Colonic mucosa (tissue), 4 donors: ENCODE results near the gene TEKTIP1. TPM values are rescaled to one million over a fixed set of nuclear protein-coding genes. Genes with fewer than 3 reads are reported as not detected.

Source experiments
- DNase-seq: peaks from one replicate; pipeline ENCODE4 v3.0.0-alpha.2; 2020
- H3K27ac ChIP-seq: fragments of 200-600 bp; one replicate; pipeline ENCODE4 v1.8.0; 2021
- H3K27me3 ChIP-seq: fragments of 200-600 bp; one replicate; pipeline ENCODE4 v1.8.0; 2021
- H3K36me3 ChIP-seq: fragments of 200-600 bp; one replicate; pipeline ENCODE4 v1.8.0; 2021
- H3K4me1 ChIP-seq: fragments of 200-600 bp; one replicate; pipeline ENCODE4 v1.8.0; 2021; ENCODE audit warnings: mild to moderate bottlenecking
- H3K4me3 ChIP-seq: fragments of 200-600 bp; one replicate; pipeline ENCODE4 v1.8.0; 2021
- H3K9ac ChIP-seq, 2 donors: one replicate each; pipeline ENCODE4 v1.7.0; 2013; ENCODE audit warnings: control low read depth in 2 of 2, low read depth in 2 of 2, low read length in 2 of 2
- H3K9me3 ChIP-seq: fragments of 200-600 bp; one replicate; pipeline ENCODE4 v1.8.0; 2021
- CTCF ChIP-seq: fragments of 200-600 bp; IDR thresholded peaks from one replicate; pipeline ENCODE4 v1.8.0; 2022; ENCODE audit warnings: antibody characterized with exemption, mild to moderate bottlenecking
- intact Hi-C: fragments of 100-400 bp; cut with DNase I; formaldehyde crosslinking; loops from one replicate; pipeline ENCODE4 v1.14.1; 2022
- total RNA-seq, 2 donors: library from RNA; stranded (reverse); fragmentation: NEBNext Ultra II Directional in 1 of 2; extraction: Animal tissue kit (Norgen Biotek cat#: 25700) in 1 of 2; gene quantifications; one replicate each; pipeline ENCODE4 v1.2.1, GENCODE V29; 2021
- donor health status: healthy.
- donor health status: DM: no; HTN: no; CAD: no.
- donor health status: DM: no; HTN: no; CAD: no.

Gene TEKTIP1
- total RNA-seq, 2 donors from 2014 or later, result 1.5 to 4.7 TPM

- H3K36me3 ChIP-seq, result no peaks in the 10 kb centered on the region
- TF ChIP-seq CTCF, result no peak
- no peaks in the 10 kb centered on the region for H3K9me3 ChIP-seq
- H3K27me3 ChIP-seq, result no peaks in the 10 kb centered on the region
- intact Hi-C loops, result no loop called here
- DNase-seq, result no peak
- H3K27ac ChIP-seq, result no peak overlapping the region
- H3K4me3 ChIP-seq, result no peak overlapping the region
- H3K9ac ChIP-seq, result no peak overlapping the region
- H3K4me1 ChIP-seq, result no peaks in the 10 kb centered on the region
These were observed 12.8 kb downstream of the TEKTIP1 start for GRCh38 chr19:3551792-3552095.

GRCh38 chr19:3554254-3555083, 15.5 kb downstream of the TEKTIP1 start:
- H3K4me1 ChIP-seq, result no peaks in the 10 kb centered on the region
- no peak for TF ChIP-seq CTCF
- no peak overlapping the region for H3K4me3 ChIP-seq
- DNase-seq, result no peak
- H3K9me3 ChIP-seq, result no peaks in the 10 kb centered on the region
- H3K36me3 ChIP-seq, result no peaks in the 10 kb centered on the region
- peak overlapping the region; percentile 20 for H3K27ac ChIP-seq
- no peak overlapping the region for H3K9ac ChIP-seq
- intact Hi-C loops, result no loop called here
- H3K27me3 ChIP-seq, result no peaks in the 10 kb centered on the region

GRCh38 chr19:3555653-3556422, 16.9 kb downstream of the TEKTIP1 start:
- Histone ChIP-seq H3K9me3 (no peaks in the 10 kb centered on the region), H3K4me1 (no peaks in the 10 kb centered on the region), H3K27ac (no peak overlapping the region), H3K4me3 (peak overlapping the region; percentile 93), H3K9ac (peak overlapping the region; percentile 77 to 90), H3K36me3 (no peaks in the 10 kb centered on the region), H3K27me3 (no peaks in the 10 kb centered on the region)
- no peak for DNase-seq
- TF ChIP-seq CTCF, result no peak
- intact Hi-C loops, result no loop called here

GRCh38 chr19:3556423-3556977, 17.5 kb downstream of the TEKTIP1 start:
- peak overlapping the region; percentile 93 for H3K4me3 ChIP-seq
- H3K36me3 ChIP-seq, result no peaks in the 10 kb centered on the region
- peak overlapping the region; percentile 77 to 90 for H3K9ac ChIP-seq
- no peak overlapping the region for H3K27ac ChIP-seq
- intact Hi-C loops, result no loop called here
- no peak for TF ChIP-seq CTCF
- no peaks in the 10 kb centered on the region for H3K9me3 ChIP-seq
- H3K4me1 ChIP-seq, result no peaks in the 10 kb centered on the region
- H3K27me3 ChIP-seq, result no peaks in the 10 kb centered on the region
- DNase-seq, result no peak

GRCh38 chr19:3556978-3557460, 18.0 kb downstream of the TEKTIP1 start:
- Histone ChIP-seq H3K36me3 (no peaks in the 10 kb centered on the region), H3K4me1 (no peaks in the 10 kb centered on the region), H3K4me3 (peak overlapping the region; percentile 93), H3K9me3 (no peaks in the 10 kb centered on the region), H3K9ac (peak overlapping the region; percentile 77 to 90), H3K27ac (no peak overlapping the region), H3K27me3 (no peaks in the 10 kb centered on the region)
- DNase-seq, result peak; percentile 55
- intact Hi-C loops, result no loop called here
- TF ChIP-seq CTCF, result no peak
